ENCODE measurements around the gene MED13L.

Gene MED13L

GRCh38 chr12:115923851-115924250, 353.6 kb downstream of the MED13L start:
- Histone ChIP-seq H4K20me1 (no peaks in the 10 kb centered on the region), H3K4me3 (no peak overlapping the region), H3K27me3 (no peaks in the 10 kb centered on the region), H3K27ac (no peak overlapping the region), H3K36me3 (no peaks in the 10 kb centered on the region), H3K4me2 (no peak overlapping the region), H3K4me1 (0 out of 20 replicates have a peak, but pooled peaks cover 0 to 4% (median 0%) of the 10 kb centered on the region in 10 experiments), H3K9ac (no peak overlapping the region), H3K9me3 (replicated peaks in 1 of 11) (peaks cover 0 to 14% (median 6%) of the 10 kb centered on the region in 11 experiments; a peak in 8 of 22 replicates)
- TF ChIP-seq Cebpa-rat (IDR thresholded peaks at IDR 0.05): no peak

GRCh38 chr12:115922952-115923564, 354.4 kb downstream of the MED13L start:
- H3K36me3 ChIP-seq: no peaks in the 10 kb centered on the region
- H3K4me2 ChIP-seq: no peak overlapping the region
- no peaks in the 10 kb centered on the region for H3K27me3 ChIP-seq
- H3K4me1 ChIP-seq: 0 out of 20 replicates have a peak, but pooled peaks cover 0 to 4% (median 0%) of the 10 kb centered on the region in 10 experiments
- no peak for TF ChIP-seq Cebpa-rat (IDR thresholded peaks at IDR 0.05)
- no peak overlapping the region for H3K9ac ChIP-seq
- no peaks in the 10 kb centered on the region for H4K20me1 ChIP-seq
- peaks cover 0 to 14% (median 6%) of the 10 kb centered on the region in 11 experiments; a peak in 8 of 22 replicates for H3K9me3 ChIP-seq (replicated peaks in 1 of 11)
- H3K27ac ChIP-seq: no peak overlapping the region
- H3K4me3 ChIP-seq: no peak overlapping the region

- Histone ChIP-seq H3K4me2 (no peak overlapping the region), H3K4me3 (no peak overlapping the region), H3K9ac (no peak overlapping the region), H3K36me3 (no peaks in the 10 kb centered on the region), H3K4me1 (0 out of 20 replicates have a peak, but pooled peaks cover 0 to 4% (median 0%) of the 10 kb centered on the region in 10 experiments), H3K27me3 (peaks cover 0 to 4% (median 0%) of the 10 kb centered on the region in 11 experiments; a peak in 7 of 22 replicates), H3K9me3 (replicated peaks in 1 of 11) (peaks cover 0 to 14% (median 6%) of the 10 kb centered on the region in 11 experiments; a peak in 8 of 22 replicates), H4K20me1 (no peaks in the 10 kb centered on the region; a peak in 1 of 22 replicates), H3K27ac (no peak overlapping the region)
- no peak for TF ChIP-seq Cebpa-rat (IDR thresholded peaks at IDR 0.05)
These were observed 356.9 kb downstream of the MED13L start for GRCh38 chr12:115920395-115921183.

- H3K4me2 ChIP-seq: no peak overlapping the region
- no peaks in the 10 kb centered on the region for H3K4me1 ChIP-seq
- no peak overlapping the region for H3K4me3 ChIP-seq
- H3K9ac ChIP-seq: no peak overlapping the region
- H3K9me3 ChIP-seq (replicated peaks in 1 of 11): peaks cover 0 to 14% (median 6%) of the 10 kb centered on the region in 11 experiments; a peak in 8 of 22 replicates
- no peak overlapping the region for H3K27ac ChIP-seq
- no peaks in the 10 kb centered on the region for H3K36me3 ChIP-seq
- peaks cover 0 to 4% (median 0%) of the 10 kb centered on the region in 11 experiments; a peak in 7 of 22 replicates for H3K27me3 ChIP-seq
- H4K20me1 ChIP-seq: no peaks in the 10 kb centered on the region; a peak in 1 of 22 replicates
- TF ChIP-seq Cebpa-rat (IDR thresholded peaks at IDR 0.05): no peak
These were observed 358.7 kb downstream of the MED13L start for GRCh38 chr12:115918763-115919162.

- no peak overlapping the region for H3K27ac ChIP-seq
- H3K4me2 ChIP-seq: peak overlapping the region in 10 of 11 experiments; percentile 41 to 78 (median 59); a peak in 15 of 22 replicates
- H3K9me3 ChIP-seq (replicated peaks in 1 of 11): 0 out of 22 replicates have a peak, but pooled peaks cover 0 to 1% (median 0%) of the 10 kb centered on the region in 11 experiments
- no peaks in the 10 kb centered on the region for H3K4me1 ChIP-seq
- no peak overlapping the region for H3K9ac ChIP-seq
- TF ChIP-seq Cebpa-rat (IDR thresholded peaks at IDR 0.05): no peak
- H4K20me1 ChIP-seq: no peaks in the 10 kb centered on the region; a peak in 1 of 22 replicates
- no peaks in the 10 kb centered on the region for H3K36me3 ChIP-seq
- H3K4me3 ChIP-seq: no peak overlapping the region
- H3K27me3 ChIP-seq: peaks cover 0 to 4% (median 0%) of the 10 kb centered on the region in 11 experiments; a peak in 7 of 22 replicates
These were observed 360.4 kb downstream of the MED13L start for GRCh38 chr12:115916910-115917668.

- no peaks in the 10 kb centered on the region for H3K36me3 ChIP-seq
These were observed 363.4 kb downstream of the MED13L start for GRCh38 chr12:115914122-115914521.

GRCh38 chr12:115912440-115912839, 365.1 kb downstream of the MED13L start:
- H3K36me3 ChIP-seq: no peaks in the 10 kb centered on the region
- TF ChIP-seq Cebpa-rat (IDR thresholded peaks at IDR 0.05): no peak
- no peaks in the 10 kb centered on the region for H3K4me1 ChIP-seq
- no peak overlapping the region for H3K4me3 ChIP-seq
- no peak overlapping the region for H3K9ac ChIP-seq
- no peak overlapping the region for H3K4me2 ChIP-seq
- H3K27ac ChIP-seq: no peak overlapping the region
- H3K27me3 ChIP-seq: peaks cover 0 to 4% (median 0%) of the 10 kb centered on the region in 11 experiments; a peak in 7 of 22 replicates
- no peaks in the 10 kb centered on the region; a peak in 1 of 22 replicates for H4K20me1 ChIP-seq
- H3K9me3 ChIP-seq (replicated peaks in 1 of 11): no peaks in the 10 kb centered on the region

More at GRCh38 chr12:115914122-115914521, 363.4 kb downstream of the MED13L start:
- no peak overlapping the region for H3K9ac ChIP-seq
- no peaks in the 10 kb centered on the region for H3K9me3 ChIP-seq (replicated peaks in 1 of 11)
- H3K4me2 ChIP-seq: no peak overlapping the region
- peaks cover 0 to 4% (median 0%) of the 10 kb centered on the region in 11 experiments; a peak in 7 of 22 replicates for H3K27me3 ChIP-seq
- no peaks in the 10 kb centered on the region for H3K4me1 ChIP-seq
- no peak for TF ChIP-seq Cebpa-rat (IDR thresholded peaks at IDR 0.05)
- H4K20me1 ChIP-seq: no peaks in the 10 kb centered on the region; a peak in 1 of 22 replicates
- H3K27ac ChIP-seq: no peak overlapping the region
- no peak overlapping the region for H3K4me3 ChIP-seq

GRCh38 chr12:115911360-115911759, 366.1 kb downstream of the MED13L start:
- Histone ChIP-seq H3K9me3 (replicated peaks in 1 of 11) (no peaks in the 10 kb centered on the region), H3K4me3 (no peak overlapping the region), H3K4me1 (no peaks in the 10 kb centered on the region), H3K27me3 (no peaks in the 10 kb centered on the region), H3K4me2 (no peak overlapping the region), H3K36me3 (no peaks in the 10 kb centered on the region), H3K9ac (no peak overlapping the region), H4K20me1 (no peaks in the 10 kb centered on the region), H3K27ac (no peak overlapping the region)
- TF ChIP-seq Cebpa-rat (IDR thresholded peaks at IDR 0.05): no peak

- H3K27me3 ChIP-seq: no peaks in the 10 kb centered on the region
- no peaks in the 10 kb centered on the region for H4K20me1 ChIP-seq
- no peak overlapping the region for H3K4me3 ChIP-seq
- TF ChIP-seq Cebpa-rat (IDR thresholded peaks at IDR 0.05): no peak
- H3K4me1 ChIP-seq: no peaks in the 10 kb centered on the region
- no peaks in the 10 kb centered on the region for H3K9me3 ChIP-seq (replicated peaks in 1 of 11)
- H3K27ac ChIP-seq: no peak overlapping the region
- no peak overlapping the region for H3K4me2 ChIP-seq
- H3K9ac ChIP-seq: no peak overlapping the region
- H3K36me3 ChIP-seq: no peaks in the 10 kb centered on the region
These were observed 367.4 kb downstream of the MED13L start for GRCh38 chr12:115910057-115910456.

All from BLaER1 treated with 17β-estradiol and CSF1 and Interleukin-3, amounts not matched to agents 10 nM and 100 nM (cell line).